ENCODE results near the gene HBE1.

HBE1 gene

GRCh38 chr11:5243816-5244180 lies 25.9 kb downstream of the HBE1 start:
- Histone ChIP-seq H3K9me3 (ENCODE audit: control insufficient read depth, insufficient read depth, low read depth, low read length) (no peaks in the 10 kb centered on the region), H3K4me1 (ENCODE audit: control insufficient read depth, insufficient read depth, low read length) (no peaks in the 10 kb centered on the region), H3K36me3 (ENCODE audit: control insufficient read depth in 2 of 2, insufficient read depth in 1 of 2, low read length in 2 of 2) (no peaks in the 10 kb centered on the region), H3K4me3 (ENCODE audit: low read depth, low read length) (no peak overlapping the region), H3K27ac (ENCODE audit: extremely low read depth, low read depth, low read length) (no peak overlapping the region)
- TF ChIP-seq KLF7 (tag by site-specific recombination; IDR thresholded peaks at IDR 0.05; ENCODE audit: borderline replicate concordance) (no peak), ZNF24 (tag by site-specific recombination; IDR thresholded peaks at IDR 0.05) (no peak), ATF2 (tag by site-specific recombination; IDR thresholded peaks at IDR 0.05; ENCODE audit: low read depth) (no peak), KLF9 (tag by site-specific recombination; IDR thresholded peaks at IDR 0.05; ENCODE audit: low read depth) (no peak), ZNF518A (tag by site-specific recombination; conservative IDR thresholded peaks at IDR 0.05; ENCODE audit: low read depth) (no peak), ZNF2 (tag by site-specific recombination; IDR thresholded peaks at IDR 0.05) (no peak), TRIM28 (IDR thresholded peaks at IDR 0.05; ENCODE audit: borderline replicate concordance, low read length) (no peak), ZNF843 (tag by site-specific recombination; IDR thresholded peaks at IDR 0.05) (no peak), ZNF600 (tag by site-specific recombination; IDR thresholded peaks at IDR 0.05) (no peak), KLF8 (tag by site-specific recombination; IDR thresholded peaks at IDR 0.05) (no peak), ZNF776 (tag by site-specific recombination; IDR thresholded peaks at IDR 0.05; ENCODE audit: borderline replicate concordance) (no peak), ZSCAN23 (tag by site-specific recombination; IDR thresholded peaks at IDR 0.05) (no peak), ZNF514 (tag by site-specific recombination; IDR thresholded peaks at IDR 0.05) (no peak), ZSCAN30 (tag by site-specific recombination; IDR thresholded peaks at IDR 0.05) (no peak), GFI1B (tag by site-specific recombination; IDR thresholded peaks at IDR 0.05) (no peak)
- ChIA-PET POLR2A (no interaction called here), CTCF (no interaction called here)

GRCh38 chr11:5242933-5243815 lies 26.6 kb downstream of the HBE1 start:
- no peaks in the 10 kb centered on the region for H3K9me3 ChIP-seq (ENCODE audit: control insufficient read depth, insufficient read depth, low read depth, low read length)
- CTCF ChIA-PET = no interaction called here
- H3K36me3 ChIP-seq (ENCODE audit: control insufficient read depth in 2 of 2, insufficient read depth in 1 of 2, low read length in 2 of 2) = no peaks in the 10 kb centered on the region
- POLR2A ChIA-PET = no interaction called here
- H3K4me1 ChIP-seq (ENCODE audit: control insufficient read depth, insufficient read depth, low read length) = no peaks in the 10 kb centered on the region
- TF ChIP-seq ZFP41 (tag by site-specific recombination; IDR thresholded peaks at IDR 0.05; ENCODE audit: borderline replicate concordance) = no peak
- no peak for TF ChIP-seq ZNF555 (tag by site-specific recombination; conservative IDR thresholded peaks at IDR 0.05)
- TF ChIP-seq, protein P1, sequence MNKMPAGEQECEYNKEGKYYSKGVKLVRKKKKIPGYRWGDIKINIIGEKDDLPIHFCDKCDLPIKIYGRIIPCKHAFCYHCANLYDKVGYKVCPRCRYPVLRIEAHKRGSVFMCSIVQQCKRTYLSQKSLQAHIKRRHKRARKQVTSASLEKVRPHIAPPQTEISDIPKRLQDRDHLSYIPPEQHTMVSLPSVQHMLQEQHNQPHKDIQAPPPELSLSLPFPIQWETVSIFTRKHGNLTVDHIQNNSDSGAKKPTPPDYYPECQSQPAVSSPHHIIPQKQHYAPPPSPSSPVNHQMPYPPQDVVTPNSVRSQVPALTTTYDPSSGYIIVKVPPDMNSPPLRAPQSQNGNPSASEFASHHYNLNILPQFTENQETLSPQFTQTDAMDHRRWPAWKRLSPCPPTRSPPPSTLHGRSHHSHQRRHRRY (tag by site-specific recombination; IDR thresholded peaks at IDR 0.05) = no peak
- no peak for TF ChIP-seq ZNF19 (tag by site-specific recombination; IDR thresholded peaks at IDR 0.05; ENCODE audit: low read depth)
- no peak for TF ChIP-seq ZNF121 (tag by site-specific recombination; IDR thresholded peaks at IDR 0.05)
- TF ChIP-seq ZBTB6 (tag by site-specific recombination; IDR thresholded peaks at IDR 0.05) = no peak
- H3K4me3 ChIP-seq (ENCODE audit: low read depth, low read length) = no peak overlapping the region
- H3K27ac ChIP-seq (ENCODE audit: extremely low read depth, low read depth, low read length) = no peak overlapping the region

Measured in HEK293 (cell line).